Tibial nerve (tissue), 4 donors: ENCODE results near the gene LSAMP.

Source experiments
- EP300 ChIP-seq, 2 donors: sonication (generic); formaldehyde crosslinking; IDR thresholded peaks; one replicate each; pipeline ENCODE4 v1.6.1; 2017; ENCODE audit warnings: antibody characterized with exemption in 2 of 2, mild to moderate bottlenecking in 1 of 2
- TF ChIP-seq, protein P1 (sequence below), 5 experiments: fragments of 200-600 bp in 3 of 5; fragments of 450-650 bp in 2 of 5; sonication (generic) in 3 of 5; IDR thresholded peaks; one replicate each; pipeline ENCODE4 v1.5.1; 2016 to 2019; ENCODE audit warnings: antibody characterized with exemption in 5 of 5, mild to moderate bottlenecking in 3 of 5, moderate library complexity in 2 of 5

DNA sequence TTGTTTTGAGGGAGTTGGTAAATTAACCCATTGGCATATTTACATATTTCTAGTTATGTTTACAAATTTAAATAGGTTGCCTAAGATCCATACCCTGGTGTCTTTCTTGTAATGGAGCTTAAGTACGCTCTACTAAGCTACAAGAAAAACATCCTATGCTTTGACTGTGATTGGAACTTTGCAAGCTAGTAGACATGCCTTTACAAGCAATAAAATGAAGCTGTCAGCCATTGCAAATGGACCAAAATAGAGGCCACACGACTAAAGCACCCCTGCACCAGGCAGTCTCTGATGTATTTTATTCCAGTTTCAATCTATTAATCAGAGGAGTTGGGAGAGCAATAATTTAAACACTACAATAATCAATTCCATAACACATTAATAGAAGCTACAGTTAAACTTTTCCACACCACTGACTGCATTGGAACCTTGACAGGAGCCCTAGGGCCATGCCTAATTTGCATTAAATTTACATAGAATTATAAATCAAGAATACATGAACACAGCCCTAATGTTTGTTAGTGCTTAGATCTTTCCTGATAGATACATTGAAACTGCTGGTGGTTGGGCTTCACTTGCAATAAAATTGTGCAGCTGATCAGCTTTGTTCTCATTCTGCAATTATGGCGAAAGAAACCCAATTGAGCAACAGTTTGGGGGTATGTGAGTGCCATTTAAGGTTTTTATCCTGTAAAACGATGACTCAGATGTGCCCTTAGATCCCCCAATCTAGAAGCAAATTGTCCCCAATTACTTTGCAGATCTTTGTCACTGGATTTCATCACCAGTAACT is 360.1 kb downstream of the LSAMP start:
- TF ChIP-seq, protein P1, sequence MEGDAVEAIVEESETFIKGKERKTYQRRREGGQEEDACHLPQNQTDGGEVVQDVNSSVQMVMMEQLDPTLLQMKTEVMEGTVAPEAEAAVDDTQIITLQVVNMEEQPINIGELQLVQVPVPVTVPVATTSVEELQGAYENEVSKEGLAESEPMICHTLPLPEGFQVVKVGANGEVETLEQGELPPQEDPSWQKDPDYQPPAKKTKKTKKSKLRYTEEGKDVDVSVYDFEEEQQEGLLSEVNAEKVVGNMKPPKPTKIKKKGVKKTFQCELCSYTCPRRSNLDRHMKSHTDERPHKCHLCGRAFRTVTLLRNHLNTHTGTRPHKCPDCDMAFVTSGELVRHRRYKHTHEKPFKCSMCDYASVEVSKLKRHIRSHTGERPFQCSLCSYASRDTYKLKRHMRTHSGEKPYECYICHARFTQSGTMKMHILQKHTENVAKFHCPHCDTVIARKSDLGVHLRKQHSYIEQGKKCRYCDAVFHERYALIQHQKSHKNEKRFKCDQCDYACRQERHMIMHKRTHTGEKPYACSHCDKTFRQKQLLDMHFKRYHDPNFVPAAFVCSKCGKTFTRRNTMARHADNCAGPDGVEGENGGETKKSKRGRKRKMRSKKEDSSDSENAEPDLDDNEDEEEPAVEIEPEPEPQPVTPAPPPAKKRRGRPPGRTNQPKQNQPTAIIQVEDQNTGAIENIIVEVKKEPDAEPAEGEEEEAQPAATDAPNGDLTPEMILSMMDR (IDR thresholded peaks at IDR 0.05), result no peak
- TF ChIP-seq EP300 (IDR thresholded peaks at IDR 0.05), result no peak
